Stimulated activated CD4-positive, alpha-beta T cell treated with anti-CD3 and anti-CD28 coated beads, TNF-alpha, amount 100 ng/mL, for 48 hours (primary cell): ENCODE data around the gene POU4F1.
"Not testable (repeated sequence)": the region's sequence is repeated elsewhere in the genome, so short reads cannot be mapped to it uniquely, and the experiment has no call there.

Experiments used
- DNase-seq, 3 donors: peaks; one replicate each; pipeline ENCODE4 v3.0.0-alpha.2; 2020; ENCODE audit warnings: low read depth in 3 of 3

Gene POU4F1, protein sequence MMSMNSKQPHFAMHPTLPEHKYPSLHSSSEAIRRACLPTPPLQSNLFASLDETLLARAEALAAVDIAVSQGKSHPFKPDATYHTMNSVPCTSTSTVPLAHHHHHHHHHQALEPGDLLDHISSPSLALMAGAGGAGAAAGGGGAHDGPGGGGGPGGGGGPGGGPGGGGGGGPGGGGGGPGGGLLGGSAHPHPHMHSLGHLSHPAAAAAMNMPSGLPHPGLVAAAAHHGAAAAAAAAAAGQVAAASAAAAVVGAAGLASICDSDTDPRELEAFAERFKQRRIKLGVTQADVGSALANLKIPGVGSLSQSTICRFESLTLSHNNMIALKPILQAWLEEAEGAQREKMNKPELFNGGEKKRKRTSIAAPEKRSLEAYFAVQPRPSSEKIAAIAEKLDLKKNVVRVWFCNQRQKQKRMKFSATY

DNA sequence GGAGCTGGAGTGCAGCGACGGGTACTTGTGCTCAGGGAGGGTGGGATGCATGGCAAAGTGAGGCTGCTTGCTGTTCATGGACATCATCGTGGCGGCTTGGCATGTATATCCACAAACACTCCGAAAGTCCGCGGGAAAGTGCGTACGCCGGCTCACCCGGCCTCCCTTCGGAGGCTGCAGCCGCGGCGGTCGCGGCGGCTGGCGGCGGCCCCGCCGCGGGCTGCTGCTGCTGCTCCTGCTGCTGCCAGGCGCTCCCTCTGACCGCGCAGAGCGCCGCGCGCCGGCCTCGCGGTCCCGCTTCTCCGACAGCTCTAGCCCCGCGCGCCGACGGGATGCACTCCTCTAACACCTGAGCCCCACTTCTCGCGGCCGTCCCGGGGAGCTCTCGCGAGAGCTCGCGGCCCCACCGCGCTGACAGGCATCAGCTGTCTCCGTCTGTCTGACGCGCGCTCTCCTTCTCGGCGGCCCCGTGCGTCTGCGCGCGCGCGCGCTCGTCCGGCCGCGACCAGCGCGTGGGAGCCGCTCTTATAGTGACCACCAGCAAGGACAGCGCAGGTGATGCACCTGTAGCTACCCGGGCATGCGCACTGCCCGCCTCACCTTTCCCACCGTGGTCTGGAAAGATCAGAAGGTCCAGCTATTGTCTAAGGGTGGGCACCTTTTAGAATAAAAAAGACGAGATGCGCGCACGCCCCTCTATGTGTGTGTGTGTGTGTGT is at the start of gene POU4F1:
POU4F1 (minus strand) TSS at position 313 of the 718 bp plus-strand sequence; CDS start at position 87, 226 bp downstream.
- peak; percentile 46 to 72 (median 68) for DNase-seq

DNA sequence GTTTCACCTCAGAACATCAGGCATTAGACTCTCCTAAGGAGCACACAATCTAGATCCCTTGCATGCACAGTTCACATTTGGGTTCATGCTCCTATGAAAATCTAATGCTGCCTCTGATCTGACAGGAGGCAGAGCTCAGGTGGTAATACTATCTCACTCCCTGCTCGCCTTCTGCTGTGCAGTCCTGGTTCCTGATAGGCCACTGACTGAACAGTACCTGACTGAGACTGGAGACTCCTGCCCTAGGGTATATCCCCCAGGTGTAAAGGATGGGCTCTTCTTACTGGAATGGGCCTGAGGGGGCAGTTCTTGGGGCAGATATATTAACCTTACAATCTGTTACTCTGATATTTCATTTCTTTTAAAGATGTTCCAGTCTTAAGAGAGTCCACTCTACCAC is 49.3 kb upstream of the POU4F1 start:
- no peak for DNase-seq

DNA sequence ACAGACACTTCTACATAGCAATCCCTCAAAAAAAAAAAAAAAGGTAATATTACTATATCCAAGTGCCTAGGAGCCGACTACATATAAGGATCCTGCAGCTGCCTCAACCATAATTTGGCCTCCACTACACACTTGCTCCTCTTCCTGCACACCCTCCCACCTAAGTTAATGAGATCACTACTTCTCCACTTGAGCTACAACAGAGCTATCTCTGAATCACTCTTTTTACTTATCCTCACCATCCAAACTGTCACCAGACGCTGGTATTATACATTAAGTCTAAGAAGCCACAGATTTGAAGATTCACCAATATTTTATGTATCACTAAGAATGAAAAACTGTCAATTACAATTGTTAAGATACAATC is 47.3 kb upstream of the POU4F1 start:
- DNase-seq = no peak

DNA sequence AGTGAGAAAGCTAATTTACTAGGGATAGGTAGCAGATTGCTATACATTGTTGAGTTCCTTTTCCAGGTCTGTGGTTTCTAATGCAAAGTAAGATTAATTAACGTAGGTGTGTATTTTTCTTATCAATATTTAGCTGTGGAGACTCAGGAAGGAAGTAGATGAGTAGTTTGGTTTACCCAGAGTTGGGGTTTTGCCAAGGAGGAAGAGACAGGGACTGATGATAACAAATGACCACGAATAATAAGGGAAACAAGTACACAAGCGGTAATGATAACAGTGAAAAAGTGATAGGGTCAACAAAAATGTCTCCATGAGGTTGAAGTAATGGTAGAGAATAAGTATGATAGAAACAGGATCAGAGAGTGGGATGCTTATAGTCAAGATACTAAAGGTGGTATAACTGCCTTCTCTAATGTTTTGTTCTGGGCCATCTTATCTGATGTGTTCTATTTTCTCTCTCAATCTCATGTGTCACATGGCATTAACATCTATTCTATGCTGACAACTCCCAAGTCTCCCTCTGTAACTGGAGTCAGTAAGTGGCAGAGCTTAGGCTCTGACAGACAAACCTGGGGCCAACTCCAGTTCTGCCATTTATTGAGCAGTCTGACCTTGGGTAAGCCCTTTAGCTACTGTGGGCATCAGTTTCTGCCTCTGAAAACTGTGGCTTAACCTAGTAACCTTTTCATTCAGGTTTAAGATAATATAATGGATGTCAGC is 46.8 kb upstream of the POU4F1 start:
- no peak for DNase-seq

DNA sequence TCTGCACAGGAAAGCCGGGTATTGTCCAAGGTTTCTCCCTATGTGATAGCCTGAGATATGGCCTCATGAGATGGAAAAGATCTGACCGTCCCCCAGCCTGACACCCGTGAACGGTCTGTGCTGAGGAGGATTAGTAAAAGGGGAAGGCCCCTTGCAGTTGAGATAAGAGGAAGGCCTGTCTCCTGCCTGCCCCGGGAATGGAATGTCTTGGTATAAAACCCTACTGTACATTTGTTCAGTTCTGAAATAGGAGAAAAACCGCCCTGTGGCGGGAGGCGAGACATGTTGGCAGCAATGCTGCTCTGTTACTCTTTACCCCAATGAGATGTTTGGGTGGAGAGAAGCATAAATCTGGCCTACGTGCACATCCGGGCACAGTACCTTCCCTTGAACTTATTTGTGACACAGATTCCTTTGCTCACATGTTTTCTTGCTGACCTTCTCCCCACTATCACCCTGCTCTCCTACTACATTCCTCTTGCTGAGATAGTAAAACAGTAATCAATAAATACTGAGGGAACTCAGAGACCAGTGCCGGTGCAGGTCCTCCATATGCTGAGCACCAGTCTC is 43.8 kb upstream of the POU4F1 start:
- not testable (repeated sequence) for DNase-seq

DNA sequence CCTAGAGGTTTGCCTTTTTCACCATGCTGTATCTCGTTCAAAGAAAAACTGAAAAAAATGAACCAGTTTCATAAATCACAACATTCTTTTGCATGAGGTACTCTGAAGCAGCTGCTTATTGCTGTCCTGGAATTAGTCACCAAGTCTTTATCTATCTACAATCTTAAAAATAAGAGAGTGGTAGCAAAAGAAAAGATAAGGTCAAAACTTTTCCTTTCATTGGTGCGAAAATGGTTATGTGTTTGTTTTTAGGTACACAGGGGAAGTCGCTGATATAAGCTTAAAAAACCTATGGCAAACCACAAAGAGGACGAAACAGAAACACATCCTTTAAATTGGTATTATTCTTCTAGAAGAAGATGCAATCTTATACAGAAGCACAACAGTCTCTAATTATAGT is 34.9 kb upstream of the POU4F1 start:
- DNase-seq = no peak

DNA sequence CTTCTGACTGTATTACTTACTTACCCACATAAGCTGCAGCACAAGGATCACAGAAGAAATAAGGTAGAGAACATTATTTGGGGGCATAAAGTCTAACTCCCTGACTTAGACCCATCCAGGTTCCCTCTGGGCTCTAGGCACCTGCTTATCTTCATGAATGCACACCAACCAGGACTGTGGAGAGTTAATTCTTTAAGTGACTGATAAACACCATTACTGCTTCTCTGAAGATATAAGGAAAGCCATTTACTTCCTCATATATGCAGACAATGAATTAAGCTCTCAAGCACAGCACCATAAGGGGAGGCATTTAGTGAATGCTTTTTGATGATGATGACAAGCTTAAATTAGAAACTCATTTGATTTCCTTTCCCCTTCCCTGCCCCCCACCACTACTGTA is 33.1 kb upstream of the POU4F1 start:
- no peak for DNase-seq

DNA sequence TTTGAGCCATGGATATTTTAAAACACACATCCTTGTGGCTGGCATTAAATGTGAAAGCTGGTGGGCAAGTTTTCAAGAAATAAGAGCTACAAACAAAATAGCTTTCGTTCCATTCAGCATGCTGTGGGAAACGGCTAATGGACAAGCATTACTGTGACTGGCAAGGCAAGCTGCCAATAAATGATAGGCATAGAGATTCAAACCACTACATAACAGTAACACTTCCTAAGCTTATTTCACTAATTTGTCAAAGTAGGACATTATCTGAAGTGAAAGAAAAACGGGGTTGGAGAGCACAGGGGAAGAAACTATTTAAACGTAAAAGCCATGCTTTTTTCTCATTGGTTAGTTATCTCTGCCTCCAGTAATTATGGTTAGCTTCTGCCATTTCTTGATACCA is 29.6 kb upstream of the POU4F1 start:
- DNase-seq = no peak

DNA sequence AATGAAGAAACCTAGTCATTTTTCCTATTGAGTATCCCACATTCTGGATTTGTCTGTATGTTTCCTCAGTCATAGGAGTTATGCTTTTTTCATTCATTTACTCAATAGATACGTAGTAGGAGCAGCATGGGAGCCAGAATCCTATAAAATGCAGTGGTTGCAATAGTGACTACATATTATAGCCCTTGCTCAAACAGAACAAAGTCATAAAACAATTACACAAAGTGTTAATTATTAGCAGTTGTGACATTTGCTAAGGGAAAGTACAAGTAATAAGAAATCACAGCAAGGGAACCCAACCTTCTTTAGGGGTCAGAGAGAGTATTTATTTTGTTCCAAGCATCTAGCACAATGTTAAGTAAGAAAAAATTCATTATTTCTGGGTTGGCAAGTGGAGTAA is 27.7 kb upstream of the POU4F1 start:
- no peak for DNase-seq

DNA sequence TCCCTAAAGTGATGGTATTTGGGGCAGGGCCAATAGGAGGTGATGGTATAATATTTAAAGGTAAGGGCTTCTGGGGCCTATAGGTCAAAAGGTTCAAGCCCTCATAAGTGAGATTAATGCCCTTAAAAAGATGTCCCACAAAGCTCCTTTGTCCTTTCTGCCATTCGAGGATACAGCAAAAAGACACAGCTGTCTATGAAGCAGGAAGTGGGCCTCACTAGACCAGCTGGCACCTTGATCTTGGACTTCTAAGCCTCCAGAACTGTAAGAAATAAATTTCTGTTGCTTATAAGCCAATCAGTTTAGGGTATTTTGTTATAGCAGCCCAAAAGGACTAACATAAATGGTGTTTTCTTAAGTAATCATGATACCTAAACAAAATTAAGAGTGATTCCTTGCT is 27.2 kb upstream of the POU4F1 start:
- no peak for DNase-seq

DNA sequence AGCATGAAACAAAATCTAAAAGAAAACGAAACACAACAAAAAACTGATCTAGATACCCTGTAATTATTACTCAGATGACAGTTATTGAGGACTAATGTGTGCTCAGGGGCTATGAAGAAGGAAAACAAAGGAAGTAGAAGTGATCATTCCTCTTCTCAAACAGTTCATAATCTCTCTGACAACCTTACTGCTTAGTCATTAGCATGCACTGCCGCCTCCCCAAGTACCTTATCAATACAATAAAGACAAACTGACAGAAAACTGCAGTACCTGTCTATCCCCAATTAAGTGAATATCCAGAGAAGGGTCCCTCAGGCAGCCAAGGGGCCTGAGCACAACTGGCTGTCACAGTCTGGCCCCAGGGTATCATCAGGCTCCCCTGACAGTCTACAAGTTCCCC is 22.0 kb upstream of the POU4F1 start:
- no peak for DNase-seq

DNA sequence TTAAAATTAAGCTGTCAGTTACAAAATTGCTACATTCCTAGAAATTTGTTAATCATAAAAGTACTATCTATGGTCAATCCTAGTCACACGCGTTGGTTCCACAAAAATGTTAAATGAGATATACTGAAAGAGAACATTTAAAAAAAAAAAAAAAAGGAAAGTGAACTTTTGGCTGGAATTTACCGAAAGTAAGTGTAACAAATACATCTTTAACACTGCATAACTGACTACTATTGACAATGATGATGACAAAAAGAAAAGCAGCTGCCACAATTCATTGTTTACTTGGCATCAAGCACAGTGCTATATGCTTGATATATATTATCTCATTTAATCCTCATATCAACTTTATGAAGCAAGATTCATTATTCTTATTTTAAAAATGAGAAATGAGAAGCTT is 19.8 kb upstream of the POU4F1 start:
- DNase-seq = no peak

DNA sequence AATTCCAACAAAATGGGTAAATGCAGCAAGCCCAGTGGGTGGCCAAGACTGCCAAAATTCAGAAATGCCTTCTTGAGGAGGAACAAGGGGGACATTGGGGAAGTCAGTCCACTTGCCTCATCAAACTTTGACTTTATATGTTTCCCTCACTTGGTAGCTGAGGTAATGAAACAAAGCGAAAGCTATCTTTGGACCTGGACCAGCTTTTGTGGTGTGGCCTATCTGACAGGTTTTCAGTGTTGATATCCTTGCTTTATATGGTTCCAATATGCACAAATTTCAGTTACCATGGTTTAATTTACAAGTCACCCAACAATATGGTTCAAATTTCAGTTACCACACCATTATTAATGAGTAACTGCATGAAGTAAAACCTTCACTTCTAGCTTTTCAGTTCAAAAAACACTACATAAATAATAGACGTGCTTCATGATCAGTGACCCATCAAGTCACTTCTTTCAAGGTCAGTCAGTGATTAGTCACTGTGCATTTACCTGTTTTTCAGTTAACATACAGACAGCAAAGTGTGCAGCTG is 17.7 kb upstream of the POU4F1 start:
- no peak for DNase-seq

DNA sequence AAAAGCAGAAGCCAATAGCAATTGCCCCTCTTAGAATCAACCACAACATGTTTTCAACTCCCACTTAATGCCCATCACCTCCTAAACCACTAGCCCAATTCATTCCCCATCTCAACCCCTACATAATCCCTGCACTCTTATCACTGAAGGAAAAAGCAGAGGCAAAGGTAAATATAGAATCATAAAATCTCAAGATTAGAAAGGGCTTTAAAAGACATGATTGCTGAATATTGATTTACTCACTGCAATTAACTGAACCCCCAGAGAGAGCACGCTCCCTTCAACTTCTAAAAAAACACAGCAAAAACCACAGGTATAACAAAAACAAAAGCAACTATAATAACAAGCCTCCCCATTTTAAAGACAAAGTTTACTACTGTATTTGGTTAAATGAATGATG is 15.1 kb upstream of the POU4F1 start:
- no peak for DNase-seq

DNA sequence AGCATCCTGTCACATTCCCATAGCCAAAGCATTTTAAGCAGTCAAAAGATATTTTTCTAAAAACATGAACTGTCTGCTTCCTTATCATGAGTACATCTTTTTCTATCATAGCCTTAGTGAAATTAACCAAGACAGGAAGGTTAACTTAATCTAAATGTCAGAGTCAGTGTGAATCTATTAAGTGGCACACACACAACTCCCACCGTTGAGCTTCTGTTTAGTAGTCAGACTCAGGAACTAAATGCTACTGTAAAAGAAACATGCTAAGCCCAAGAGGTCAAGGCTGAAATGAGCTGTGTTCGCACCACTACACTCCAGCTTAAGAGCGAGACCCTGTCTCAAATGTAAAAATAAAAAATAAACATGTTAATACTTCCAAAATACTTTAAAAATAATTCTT is 7.7 kb upstream of the POU4F1 start:
- DNase-seq = no peak

DNA sequence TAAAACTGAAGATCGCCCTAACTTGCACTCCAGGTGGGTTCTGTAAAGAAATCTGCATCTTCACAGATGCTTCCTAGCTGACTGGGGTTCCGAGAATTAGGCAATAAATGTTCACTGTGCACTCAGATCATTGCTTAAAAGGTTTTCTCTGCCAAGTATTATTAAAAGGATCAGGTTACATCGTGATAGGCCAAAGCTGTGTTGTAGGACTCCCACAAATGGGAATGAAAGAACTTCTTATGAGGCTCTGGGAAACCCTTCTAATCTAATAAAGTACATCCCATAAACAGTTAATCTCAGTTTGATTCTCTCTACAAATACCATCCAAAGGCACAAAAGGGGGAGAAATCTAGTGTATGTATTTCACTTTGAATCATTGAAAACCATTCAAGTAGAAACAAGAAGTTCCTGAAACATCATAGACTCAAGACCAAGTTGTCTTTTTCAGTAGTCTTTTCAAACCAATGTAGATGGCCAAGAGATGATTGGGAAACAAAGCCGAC is 7.1 kb upstream of the POU4F1 start:
- DNase-seq = no peak

DNA sequence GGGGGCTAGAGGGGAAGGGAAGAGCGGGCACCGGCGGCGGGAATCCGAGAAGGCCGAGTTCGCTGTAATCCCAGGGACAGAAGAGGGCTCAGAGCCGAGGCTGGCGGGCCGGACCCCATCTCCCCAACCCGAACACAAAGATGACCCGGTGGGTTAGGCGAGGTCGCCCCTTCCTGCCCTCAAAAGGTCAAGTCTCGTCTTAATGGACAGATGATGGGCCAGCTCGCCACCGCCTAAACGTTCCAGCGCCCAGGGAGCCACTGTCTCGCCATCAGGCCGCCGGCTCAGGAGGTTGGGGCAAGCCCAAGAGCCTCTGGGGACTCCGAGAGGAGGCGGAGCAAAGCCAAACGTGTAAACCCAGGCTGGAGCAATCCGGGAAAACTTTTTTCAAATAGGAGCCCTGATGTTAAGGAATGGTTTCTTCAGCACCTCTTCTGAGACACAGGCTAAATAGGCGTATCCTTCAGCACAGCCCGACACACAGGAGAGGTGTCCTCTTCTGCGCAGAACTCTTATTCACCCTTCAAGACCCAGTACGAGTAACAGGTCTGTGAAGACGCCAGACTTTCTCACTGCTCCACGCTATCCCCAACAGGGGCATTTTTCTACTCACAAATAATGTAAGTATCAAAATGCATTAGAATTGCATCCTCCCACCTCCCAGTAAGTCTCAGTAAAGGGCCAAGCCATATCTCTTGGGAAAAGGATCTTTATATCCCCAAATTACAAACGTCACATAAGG is 6.3 kb upstream of the POU4F1 start:
- no peak for DNase-seq

DNA sequence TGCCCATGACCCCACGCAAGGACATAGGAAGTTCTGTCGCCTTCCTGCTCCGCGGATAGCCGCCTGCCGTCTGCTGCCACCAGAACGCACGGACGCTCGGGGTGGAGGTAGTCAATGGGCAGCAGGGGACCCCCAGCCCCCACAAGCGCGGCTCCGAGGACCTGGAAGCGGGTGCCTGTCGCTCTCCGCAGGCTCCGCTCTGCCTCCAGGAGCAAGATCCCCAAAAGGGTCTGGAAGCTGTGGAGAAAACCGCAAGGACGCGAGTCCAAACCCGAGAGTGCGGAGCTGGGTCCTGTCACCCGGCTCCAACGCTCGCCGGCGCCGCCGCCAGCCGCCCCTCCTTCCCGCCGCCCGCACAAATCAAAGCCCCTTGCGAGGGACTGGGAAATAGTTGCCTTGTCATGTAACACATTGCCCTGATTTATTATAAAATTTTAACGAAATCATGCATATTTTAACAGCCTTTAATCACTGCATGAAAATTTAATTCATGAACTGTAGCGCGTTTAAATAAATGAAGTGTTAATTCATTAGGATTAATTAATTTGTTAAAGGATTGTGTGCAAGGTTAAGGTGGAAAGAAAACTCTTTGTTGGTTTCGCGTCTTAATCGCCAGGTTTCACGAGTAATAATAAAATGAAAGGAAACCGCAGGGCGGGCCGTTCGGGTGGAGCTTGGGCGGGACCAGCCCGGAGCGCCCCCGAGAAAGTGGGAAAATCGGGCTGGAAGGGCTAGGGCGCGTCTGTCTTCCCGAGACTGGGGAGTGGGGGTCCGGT is 5.5 kb upstream of the POU4F1 start:
- no peak for DNase-seq

DNA sequence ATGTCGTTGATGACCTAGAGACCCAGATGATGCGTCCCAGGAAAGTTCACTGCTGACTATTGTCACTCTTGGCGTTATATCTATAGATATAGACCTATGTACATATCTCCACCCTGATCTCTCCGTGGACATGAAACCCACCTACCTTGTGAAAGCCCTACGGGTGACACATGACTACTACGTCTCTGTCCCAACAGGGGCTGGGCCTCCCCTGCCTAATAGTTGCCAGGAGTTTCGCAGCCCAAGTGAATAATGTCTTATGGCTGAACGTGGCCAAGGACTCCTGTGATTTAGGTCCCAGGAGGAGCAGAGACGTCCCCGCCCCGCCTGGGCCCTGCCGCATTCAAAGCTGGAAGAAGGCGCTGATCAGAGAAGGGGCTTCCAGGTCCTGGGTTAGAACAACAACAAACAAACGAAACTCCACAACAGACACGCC is 4.9 kb upstream of the POU4F1 start:
- DNase-seq = no peak
